Thoracic aorta (tissue), 2 donors: ENCODE measurements around the gene CDH23. TPM values are rescaled to one million over a fixed set of nuclear protein-coding genes. Genes with fewer than 3 reads are reported as not detected.

Experiments
- ATAC-seq: fragments of 150-250 bp; one replicate; pipeline ENCODE4 v1.8.0; 2017; ENCODE audit warnings: low read depth; ENCODE audit not compliant: insufficient number of reproducible peaks, low FRiP score
- DNase-seq: peaks from one replicate; pipeline ENCODE4 v3.0.0-alpha.2; 2020; ENCODE audit warnings: low spot score
- H3K27ac ChIP-seq, 2 donors: fragments of 200-600 bp; sonication (generic); 1 replicate in 1 of 2; 2 replicates in 1 of 2; pipeline ENCODE4 v1.5.1; 2016; ENCODE audit warnings: mild to moderate bottlenecking in 2 of 2, moderate library complexity in 2 of 2
- H3K27me3 ChIP-seq: fragments of 200-600 bp; sonication (generic); replicated peaks from 2 replicates; pipeline ENCODE4 v1.6.0; 2016; ENCODE audit warnings: mild to moderate bottlenecking; ENCODE audit not compliant: insufficient read depth
- H3K36me3 ChIP-seq: fragments of 200-600 bp; sonication (generic); one replicate; pipeline ENCODE4 v1.5.1; 2016
- H3K4me1 ChIP-seq, 2 donors: fragments of 200-600 bp; sonication (generic); 1 replicate in 1 of 2; 2 replicates in 1 of 2; pipeline versions ENCODE4 v1.5.1 to v1.6.0; 2016; ENCODE audit warnings: low read depth in 2 of 2, mild to moderate bottlenecking in 1 of 2; ENCODE audit not compliant: control insufficient read depth in 1 of 2
- H3K4me3 ChIP-seq: fragments of 200-600 bp; sonication (generic); 2 replicates; pipeline ENCODE4 v1.5.1; 2016; ENCODE audit warnings: mild to moderate bottlenecking
- H3K9me3 ChIP-seq: fragments of 200-600 bp; sonication (generic); 2 replicates; pipeline ENCODE4 v1.5.1; 2016
- CTCF ChIP-seq: fragments of 200-600 bp; sonication (generic); IDR thresholded peaks from one replicate; pipeline ENCODE4 v1.5.1; 2019; ENCODE audit warnings: antibody characterized with exemption
- total RNA-seq, 2 donors: library from RNA; depleted of rRNA; stranded (reverse); fragments of >200 nt; gene quantifications; one replicate each; pipeline versions ENCODE4 v1.1.0 to v1.2.3, GENCODE V29; 2016

The CDH23 gene
- total RNA-seq, 2 donors from 2014 or later: 10.6 to 10.8 TPM

GRCh38 chr10:71706216-71707121 is 309.7 kb downstream of the CDH23 start:
- H3K36me3 ChIP-seq: no peaks in the 10 kb centered on the region
- H3K4me1 ChIP-seq: no peaks in the 10 kb centered on the region
- no peak for TF ChIP-seq CTCF
- H3K9me3 ChIP-seq: no peaks in the 10 kb centered on the region
- H3K27me3 ChIP-seq: no peaks in the 10 kb centered on the region
- no peak for ATAC-seq
- H3K4me3 ChIP-seq: no peak overlapping the region
- H3K27ac ChIP-seq: no peak overlapping the region
- no peak for DNase-seq

- TF ChIP-seq CTCF: no peak
- ATAC-seq: no peak
- Histone ChIP-seq H3K9me3 (no peaks in the 10 kb centered on the region), H3K36me3 (no peaks in the 10 kb centered on the region), H3K4me3 (no peak overlapping the region), H3K4me1 (peaks cover 0 to under 1% of the 10 kb centered on the region in 2 donors), H3K27ac (no peak overlapping the region), H3K27me3 (no peaks in the 10 kb centered on the region)
- DNase-seq: no peak
Observed at GRCh38 chr10:71707240-71707789, 310.6 kb downstream of the CDH23 start.

GRCh38 chr10:71708301-71708703 is 311.6 kb downstream of the CDH23 start:
- H3K4me3 ChIP-seq: no peak overlapping the region
- TF ChIP-seq CTCF: peak; percentile 64
- no peaks in the 10 kb centered on the region for H3K9me3 ChIP-seq
- ATAC-seq: no peak
- H3K4me1 ChIP-seq: peaks cover 8 to 10% of the 10 kb centered on the region in 2 donors
- H3K27ac ChIP-seq: no peak overlapping the region
- no peaks in the 10 kb centered on the region for H3K27me3 ChIP-seq
- no peaks in the 10 kb centered on the region for H3K36me3 ChIP-seq
- no peak for DNase-seq

- ATAC-seq: no peak
- no peak for DNase-seq
- Histone ChIP-seq H3K27me3 (no peaks in the 10 kb centered on the region), H3K4me1 (peaks cover 17 to 19% of the 10 kb centered on the region in 2 donors), H3K27ac (no peak overlapping the region), H3K9me3 (no peaks in the 10 kb centered on the region), H3K4me3 (no peak overlapping the region), H3K36me3 (no peaks in the 10 kb centered on the region)
- TF ChIP-seq CTCF: no peak
Observed at GRCh38 chr10:71708897-71709882, 312.5 kb downstream of the CDH23 start.
